GM12892 (cell line): ENCODE measurements around the gene HERC6.

Experiments
- POLR2A ChIP-seq: IDR thresholded peaks from 2 replicates; pipeline ENCODE4 v1.6.1; 2011; ENCODE audit warnings: low read depth, low read length, control low read depth
- POLR2AphosphoS5 ChIP-seq: IDR thresholded peaks from 2 replicates; pipeline ENCODE4 v1.6.1; 2011; ENCODE audit warnings: low read depth, low read length, control low read depth

DNA sequence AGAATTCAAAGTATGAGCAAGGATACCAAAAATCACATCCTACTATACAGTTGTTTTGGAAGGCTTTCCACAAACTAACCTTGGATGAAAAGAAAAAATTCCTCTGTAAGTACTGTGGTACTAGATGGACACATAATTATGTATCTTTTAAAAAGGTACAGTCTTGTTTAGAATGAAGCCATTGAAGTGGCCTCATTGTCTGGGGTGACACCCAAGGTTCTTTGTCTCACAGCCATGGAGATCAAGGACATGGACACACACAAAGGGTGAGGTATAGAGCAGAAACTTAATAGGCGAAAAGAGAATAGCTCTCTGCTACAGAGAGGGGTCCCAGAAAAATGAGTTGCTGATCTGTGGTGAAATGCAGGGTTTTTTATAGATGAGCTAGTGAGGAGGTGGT lies 61.5 kb downstream of the HERC6 start:
- TF ChIP-seq POLR2AphosphoS5 (no peak), POLR2A (no peak)
